ENCODE data around the gene PSMA7.

The PSMA7 gene

DNA sequence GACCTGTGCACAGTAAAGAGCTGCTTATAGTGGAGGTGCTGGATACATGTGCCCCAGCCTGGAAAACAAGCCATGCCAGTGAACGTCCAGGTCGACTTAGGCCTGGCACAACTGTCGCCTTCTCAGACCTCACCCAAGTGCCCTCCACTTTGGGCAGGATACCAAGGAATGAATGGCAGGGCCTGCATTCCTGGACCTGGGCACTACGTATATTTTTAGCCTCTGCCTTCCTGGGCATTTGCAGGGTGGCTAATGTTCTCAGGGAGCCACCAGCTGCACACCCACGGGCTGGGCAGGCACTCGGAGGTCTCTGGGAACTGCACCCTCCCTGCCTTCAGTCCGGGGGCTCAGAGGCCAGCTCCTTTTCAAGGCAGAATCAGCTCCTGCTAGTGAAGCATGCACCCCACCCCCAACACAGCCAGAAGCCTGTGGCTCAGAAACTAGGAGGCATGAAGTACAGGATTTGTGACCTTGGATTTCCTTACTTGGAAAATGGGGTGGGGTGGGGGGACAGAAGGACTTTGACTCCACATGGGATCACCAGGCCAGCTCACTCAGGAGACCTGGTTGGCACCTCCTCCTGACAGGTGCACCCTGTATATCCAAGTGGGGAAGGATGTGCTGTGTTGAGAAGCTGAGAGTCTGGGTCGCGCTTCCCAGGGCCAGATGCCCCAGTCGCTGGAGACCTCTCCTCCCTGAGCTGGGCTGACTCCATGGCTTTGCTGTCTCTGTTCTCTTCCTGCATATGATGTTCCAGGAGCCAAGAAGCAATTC lies 23.4 kb downstream of the PSMA7 start:
- ChIA-PET CTCF (interaction anchor here (2.0 kb wide), 1 partner anchor 22 kb away, joined by 5 read pairs; no protein-coding TSS in a partner anchor), POLR2A (interaction anchor here (1.5 kb wide), 1 partner anchor 54 kb away, joined by 7 read pairs; the partner anchor contains the start of gene TAF4)
- TF ChIP-seq, protein P1, sequence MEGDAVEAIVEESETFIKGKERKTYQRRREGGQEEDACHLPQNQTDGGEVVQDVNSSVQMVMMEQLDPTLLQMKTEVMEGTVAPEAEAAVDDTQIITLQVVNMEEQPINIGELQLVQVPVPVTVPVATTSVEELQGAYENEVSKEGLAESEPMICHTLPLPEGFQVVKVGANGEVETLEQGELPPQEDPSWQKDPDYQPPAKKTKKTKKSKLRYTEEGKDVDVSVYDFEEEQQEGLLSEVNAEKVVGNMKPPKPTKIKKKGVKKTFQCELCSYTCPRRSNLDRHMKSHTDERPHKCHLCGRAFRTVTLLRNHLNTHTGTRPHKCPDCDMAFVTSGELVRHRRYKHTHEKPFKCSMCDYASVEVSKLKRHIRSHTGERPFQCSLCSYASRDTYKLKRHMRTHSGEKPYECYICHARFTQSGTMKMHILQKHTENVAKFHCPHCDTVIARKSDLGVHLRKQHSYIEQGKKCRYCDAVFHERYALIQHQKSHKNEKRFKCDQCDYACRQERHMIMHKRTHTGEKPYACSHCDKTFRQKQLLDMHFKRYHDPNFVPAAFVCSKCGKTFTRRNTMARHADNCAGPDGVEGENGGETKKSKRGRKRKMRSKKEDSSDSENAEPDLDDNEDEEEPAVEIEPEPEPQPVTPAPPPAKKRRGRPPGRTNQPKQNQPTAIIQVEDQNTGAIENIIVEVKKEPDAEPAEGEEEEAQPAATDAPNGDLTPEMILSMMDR (IDR thresholded peaks at IDR 0.05; ENCODE audit: control extremely low read depth, extremely low read depth, low read depth, missing control alignments): no peak
- no peak for DNase-seq (ENCODE audit: extremely low spot score)

DNA sequence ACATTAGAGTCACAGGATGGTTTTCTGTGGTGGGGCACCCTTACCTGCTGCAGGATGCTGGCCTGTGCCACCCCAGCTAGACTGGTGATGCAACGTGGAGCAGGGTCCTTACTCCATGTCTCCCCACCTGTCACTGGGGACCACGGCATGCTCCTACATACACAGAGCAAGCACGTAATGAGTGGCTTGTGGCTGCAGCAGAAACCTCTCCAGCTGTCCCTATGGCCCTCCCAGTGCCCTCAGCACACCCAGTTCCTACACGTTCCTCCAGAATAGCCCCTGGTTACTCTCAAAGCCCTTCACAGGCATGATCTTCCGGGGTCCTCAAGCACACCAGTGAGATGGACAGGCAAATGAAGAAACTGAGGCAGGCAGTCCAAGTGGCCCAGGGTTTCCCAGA lies 24.1 kb downstream of the PSMA7 start:
- POLR2A ChIA-PET: interaction anchor here (1.5 kb wide), 1 partner anchor 53 kb away, joined by 7 read pairs; the partner anchor contains the start of gene TAF4
- CTCF ChIA-PET: interaction anchor here (2.0 kb wide), 1 partner anchor 22 kb away, joined by 5 read pairs; no protein-coding TSS in a partner anchor
- TF ChIP-seq, protein P1 (IDR thresholded peaks at IDR 0.05; ENCODE audit: control extremely low read depth, extremely low read depth, low read depth, missing control alignments): no peak
- no peak for DNase-seq (ENCODE audit: extremely low spot score)

DNA sequence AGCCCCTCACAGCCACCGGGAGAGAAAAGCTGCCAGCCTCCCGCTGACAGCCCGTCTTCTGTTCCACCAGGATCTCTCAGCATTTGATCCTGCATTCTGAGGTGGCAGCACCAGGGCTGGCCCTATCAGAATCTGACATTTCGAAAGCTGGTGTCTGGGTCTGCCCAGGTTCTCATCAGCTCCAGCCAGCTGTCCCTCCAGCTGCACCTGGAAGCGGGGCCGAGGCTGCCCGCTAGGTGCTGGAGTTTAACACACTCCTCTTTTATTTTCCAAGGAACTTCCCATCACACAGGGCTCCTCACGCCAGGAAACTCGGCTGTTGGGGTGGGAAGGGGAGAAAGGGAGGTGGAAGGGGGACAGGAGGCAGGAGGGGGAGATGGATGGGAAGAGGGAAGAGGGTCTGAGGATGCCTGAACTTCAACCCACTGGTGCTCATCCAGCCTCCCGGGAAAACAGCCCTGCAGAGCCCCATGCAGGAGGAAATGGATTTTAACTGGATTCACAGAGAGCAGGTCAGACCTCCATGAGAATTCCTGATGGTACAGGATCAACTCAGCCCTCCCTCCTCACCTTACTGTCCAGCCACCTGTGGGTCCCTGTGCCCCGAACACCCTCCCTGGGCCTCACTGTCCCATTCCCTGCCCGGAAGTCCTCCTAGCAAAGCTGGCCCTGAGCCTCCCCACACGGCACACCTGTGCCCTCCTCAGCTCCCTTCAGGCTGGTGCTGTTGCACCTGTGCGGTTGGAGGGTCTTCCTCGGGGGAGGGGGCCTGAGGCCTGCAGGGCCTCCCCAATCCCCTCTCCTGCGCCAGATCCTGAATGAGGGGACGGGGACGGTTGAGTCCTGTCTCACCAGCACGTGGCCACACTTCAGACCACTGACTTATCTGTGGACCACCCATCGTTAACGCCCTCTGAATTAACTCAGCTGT lies 24.8 kb downstream of the PSMA7 start:
- DNase-seq (ENCODE audit: extremely low spot score): no peak
- TF ChIP-seq, protein P1 (IDR thresholded peaks at IDR 0.05; ENCODE audit: control extremely low read depth, extremely low read depth, low read depth, missing control alignments): no peak
- CTCF ChIA-PET: interaction anchor here (2.0 kb wide), 1 partner anchor 23 kb away, joined by 5 read pairs; no protein-coding TSS in a partner anchor
- POLR2A ChIA-PET: interaction anchor here (1.5 kb wide), 1 partner anchor 52 kb away, joined by 7 read pairs; the partner anchor contains the start of gene TAF4

DNA sequence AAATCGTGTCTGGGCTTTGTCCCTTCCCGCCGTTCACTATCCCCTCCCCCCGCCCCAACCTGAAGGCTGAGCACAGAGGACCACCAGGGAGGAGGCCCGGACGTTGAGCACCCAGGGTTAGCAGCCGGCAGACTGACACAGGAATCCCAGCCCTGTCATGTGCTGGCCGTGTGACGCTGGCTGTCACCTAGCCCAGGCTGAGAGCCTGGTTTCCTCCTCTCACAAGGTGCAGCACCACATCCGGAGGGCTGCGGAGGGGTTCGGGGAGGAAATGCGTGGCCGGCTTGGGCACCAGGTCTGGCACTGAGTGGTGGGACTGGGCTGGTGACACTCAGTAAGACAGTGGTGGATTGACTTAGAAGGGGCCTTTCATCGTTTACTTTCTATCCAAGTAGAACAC lies 25.5 kb downstream of the PSMA7 start:
- TF ChIP-seq, protein P1 (IDR thresholded peaks at IDR 0.05; ENCODE audit: control extremely low read depth, extremely low read depth, low read depth, missing control alignments): no peak

DNA sequence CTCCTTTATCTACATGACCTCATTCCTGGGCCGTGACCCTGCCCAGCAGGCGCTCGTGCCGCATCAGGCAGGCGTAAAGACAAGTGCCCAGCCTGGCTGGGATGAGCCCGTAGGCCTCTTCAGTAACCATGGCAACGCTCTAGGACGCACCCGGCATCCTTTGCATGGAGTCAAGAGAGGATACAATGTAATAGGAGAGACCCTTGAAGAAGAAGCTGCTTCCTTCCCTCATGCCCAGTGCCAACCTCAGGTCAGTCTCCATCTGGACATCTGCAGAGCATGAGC lies 25.9 kb downstream of the PSMA7 start:
- no peak for DNase-seq (ENCODE audit: extremely low spot score)
- ChIA-PET CTCF (no interaction called here), POLR2A (no interaction called here)
- TF ChIP-seq, protein P1 (IDR thresholded peaks at IDR 0.05; ENCODE audit: control extremely low read depth, extremely low read depth, low read depth, missing control alignments): no peak

More for the DNA sequence above, 25.5 kb downstream of the PSMA7 start:
- CTCF ChIA-PET: no interaction called here
- POLR2A ChIA-PET: no interaction called here
- DNase-seq (ENCODE audit: extremely low spot score): no peak
